MM.1S (cell line): ENCODE results near the gene KREMEN2.

ENCODE experiments used
- EZH2 ChIP-seq: fragments of 300-600 bp; sonication (generic); optimal IDR thresholded peaks from 2 replicates; pipeline ENCODE3; 2017; ENCODE audit warnings: low read depth, mild to moderate bottlenecking, antibody characterized with exemption, low read length, mixed read lengths
- EZH2phosphoT487 ChIP-seq: fragments of 300-600 bp; sonication (generic); IDR thresholded peaks from 2 replicates; pipeline ENCODE4 v1.6.1; 2018; ENCODE audit warnings: antibody characterized with exemption, low read length
- TF ChIP-seq, protein P1 (sequence below): fragments of 300-600 bp; sonication (generic); IDR thresholded peaks from 2 replicates; pipeline ENCODE4 v1.5.1; 2016; ENCODE audit warnings: antibody characterized with exemption, low read length, mixed read lengths

DNA sequence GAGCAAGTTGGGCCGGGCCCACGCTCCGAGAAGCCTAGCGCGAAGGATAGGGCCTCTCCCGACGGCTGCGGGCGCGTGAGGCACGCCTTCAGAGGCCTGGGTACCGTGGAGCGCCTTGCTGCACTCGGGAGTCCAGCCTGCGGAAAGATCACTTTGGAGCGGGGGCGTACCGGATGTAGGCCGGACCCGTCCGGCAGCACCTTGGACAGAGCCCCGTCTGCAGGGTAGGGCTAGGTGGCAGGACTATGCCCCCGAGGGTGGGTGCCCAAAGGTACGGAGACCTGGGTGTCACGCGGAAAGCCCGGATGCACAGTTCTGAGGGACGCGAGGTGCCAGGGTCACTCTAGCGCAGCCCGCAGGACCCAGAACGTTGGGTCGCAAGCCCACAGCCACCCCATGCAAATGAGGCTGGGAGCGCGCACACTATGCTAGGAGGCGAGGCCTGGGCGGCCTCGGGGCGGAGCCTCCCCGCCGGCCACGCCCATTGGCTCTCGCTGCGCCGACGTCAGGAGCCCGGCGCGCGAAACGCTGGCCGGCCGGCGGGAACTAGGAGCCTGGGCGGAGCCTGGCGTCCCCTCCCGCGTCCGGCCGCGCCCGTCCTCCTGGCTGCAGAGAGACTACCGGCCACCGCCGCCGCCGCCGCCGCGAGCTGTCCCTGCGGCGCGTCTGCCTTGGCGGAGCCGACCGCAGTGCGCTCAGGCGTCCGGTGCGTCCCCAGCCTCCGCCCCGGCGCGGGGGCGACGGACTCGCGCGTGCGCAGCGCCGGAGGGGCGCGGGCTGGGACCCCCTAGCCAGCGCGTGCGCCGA is 4.9 kb downstream of the KREMEN2 start, which contains the start of gene PAQR4:
- TF ChIP-seq, protein P1, sequence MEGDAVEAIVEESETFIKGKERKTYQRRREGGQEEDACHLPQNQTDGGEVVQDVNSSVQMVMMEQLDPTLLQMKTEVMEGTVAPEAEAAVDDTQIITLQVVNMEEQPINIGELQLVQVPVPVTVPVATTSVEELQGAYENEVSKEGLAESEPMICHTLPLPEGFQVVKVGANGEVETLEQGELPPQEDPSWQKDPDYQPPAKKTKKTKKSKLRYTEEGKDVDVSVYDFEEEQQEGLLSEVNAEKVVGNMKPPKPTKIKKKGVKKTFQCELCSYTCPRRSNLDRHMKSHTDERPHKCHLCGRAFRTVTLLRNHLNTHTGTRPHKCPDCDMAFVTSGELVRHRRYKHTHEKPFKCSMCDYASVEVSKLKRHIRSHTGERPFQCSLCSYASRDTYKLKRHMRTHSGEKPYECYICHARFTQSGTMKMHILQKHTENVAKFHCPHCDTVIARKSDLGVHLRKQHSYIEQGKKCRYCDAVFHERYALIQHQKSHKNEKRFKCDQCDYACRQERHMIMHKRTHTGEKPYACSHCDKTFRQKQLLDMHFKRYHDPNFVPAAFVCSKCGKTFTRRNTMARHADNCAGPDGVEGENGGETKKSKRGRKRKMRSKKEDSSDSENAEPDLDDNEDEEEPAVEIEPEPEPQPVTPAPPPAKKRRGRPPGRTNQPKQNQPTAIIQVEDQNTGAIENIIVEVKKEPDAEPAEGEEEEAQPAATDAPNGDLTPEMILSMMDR, result no peak
- TF ChIP-seq EZH2 (no peak), EZH2phosphoT487 (no peak)
